Left lung (tissue), 10 donors: ENCODE data around the gene GARNL3. TPM values are rescaled to one million over a fixed set of nuclear protein-coding genes. Genes with fewer than 3 reads are reported as not detected.

Experiments used
- ATAC-seq: fragments of 200-7000 bp; cut with Tn5 transposase; one replicate; pipeline ENCODE4 v1.9.1; 2020; ENCODE audit warnings: moderate library complexity
- DNase-seq, 4 donors: peaks; one replicate each; pipeline ENCODE4 v3.0.0-alpha.2; 2013 to 2020
- H3K27ac ChIP-seq, 2 donors: fragments of 200-600 bp; sonication (generic) in 1 of 2; one replicate each; pipeline versions ENCODE4 v1.5.0 to v1.8.0; 2020 to 2021
- H3K27me3 ChIP-seq, 2 donors: fragments of 200-600 bp; sonication (generic) in 1 of 2; one replicate each; pipeline versions ENCODE4 v1.5.0 to v1.8.0; 2020 to 2021
- H3K36me3 ChIP-seq, 2 donors: fragments of 200-600 bp; sonication (generic) in 1 of 2; one replicate each; pipeline versions ENCODE4 v1.5.0 to v1.8.0; 2020 to 2021
- H3K4me1 ChIP-seq, 2 donors: fragments of 200-600 bp; one replicate each; pipeline ENCODE4 v1.8.0; 2021
- H3K4me3 ChIP-seq, 2 donors: fragments of 200-600 bp; sonication (generic) in 1 of 2; one replicate each; pipeline versions ENCODE4 v1.5.0 to v1.8.0; 2020 to 2021; ENCODE audit warnings: mild to moderate bottlenecking in 1 of 2
- H3K9me3 ChIP-seq, 2 donors: fragments of 200-600 bp; sonication (generic) in 1 of 2; one replicate each; pipeline versions ENCODE4 v1.5.0 to v1.8.0; 2020 to 2021
- CTCF ChIP-seq, 2 donors: fragments of 200-600 bp; sonication (generic) in 1 of 2; IDR thresholded peaks; one replicate each; pipeline versions ENCODE4 v1.5.0 to v1.8.0; 2021; ENCODE audit warnings: antibody characterized with exemption in 2 of 2
- intact Hi-C, 2 donors: fragments of 100-400 bp; cut with DNase I; formaldehyde crosslinking; loops; one replicate each; pipeline versions ENCODE4 v1.11.2 to v1.14.2; 2022
- polyA plus RNA-seq, 6 donors: library from polyadenylated mRNA; unstranded; fragments of 120-200 nt; gene quantifications; one replicate each; pipeline ENCODE4 v1.2.1, GENCODE V29; 2013; ENCODE audit not compliant: insufficient read length in 6 of 6
- total RNA-seq, 2 donors: library from RNA; stranded (reverse); fragmentation: NEBNext Ultra II Directional; extraction: Animal tissue kit (Norgen Biotek cat#: 25700); gene quantifications; one replicate each; pipeline ENCODE4 v1.2.1, GENCODE V29; 2021
- donor health status: DM: no; HTN: yes; CAD: no.
- donor health status: DM: no; HTN: no; CAD: no.

Gene GARNL3
- total and polyA plus RNA-seq, 8 donors = 7.4 to 40.4 (median 37.7) TPM

DNA sequence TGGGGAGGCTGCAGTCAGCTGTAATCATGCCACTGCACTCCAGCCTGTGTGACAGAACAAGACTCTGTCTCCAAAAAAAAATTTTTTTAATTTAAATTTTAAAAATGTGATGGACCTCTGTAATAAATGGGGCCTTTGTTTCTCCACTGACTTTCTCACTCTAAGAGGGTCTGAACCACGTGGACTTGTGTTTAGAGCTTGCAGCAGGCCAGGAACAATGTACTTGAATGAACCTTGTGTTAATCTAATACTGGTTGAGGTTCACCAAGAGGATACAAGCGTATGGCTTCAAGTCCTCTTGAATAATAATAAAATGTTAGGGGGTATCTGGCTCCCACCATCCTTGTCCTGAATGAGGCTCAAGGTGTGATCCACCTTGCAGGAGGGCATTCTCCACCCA lies 118.0 kb downstream of the GARNL3 start:
- H3K27me3 ChIP-seq = no peaks in the 10 kb centered on the region
- H3K4me1 ChIP-seq = no peaks in the 10 kb centered on the region
- H3K9me3 ChIP-seq = peaks cover 0 to 6% of the 10 kb centered on the region in 2 donors
- intact Hi-C loops = no loop called here
- no peaks in the 10 kb centered on the region for H3K36me3 ChIP-seq
- no peak overlapping the region for H3K27ac ChIP-seq
- TF ChIP-seq CTCF (IDR thresholded peaks at IDR 0.05) = no peak
- no peak overlapping the region for H3K4me3 ChIP-seq
- DNase-seq = no peak
- no peak for ATAC-seq

- no peak for DNase-seq
- TF ChIP-seq CTCF (IDR thresholded peaks at IDR 0.05) = no peak
- intact Hi-C loops = no loop called here
Measured at GRCh38 chr9:127384016-127384730, 119.6 kb downstream of the GARNL3 start.

DNA sequence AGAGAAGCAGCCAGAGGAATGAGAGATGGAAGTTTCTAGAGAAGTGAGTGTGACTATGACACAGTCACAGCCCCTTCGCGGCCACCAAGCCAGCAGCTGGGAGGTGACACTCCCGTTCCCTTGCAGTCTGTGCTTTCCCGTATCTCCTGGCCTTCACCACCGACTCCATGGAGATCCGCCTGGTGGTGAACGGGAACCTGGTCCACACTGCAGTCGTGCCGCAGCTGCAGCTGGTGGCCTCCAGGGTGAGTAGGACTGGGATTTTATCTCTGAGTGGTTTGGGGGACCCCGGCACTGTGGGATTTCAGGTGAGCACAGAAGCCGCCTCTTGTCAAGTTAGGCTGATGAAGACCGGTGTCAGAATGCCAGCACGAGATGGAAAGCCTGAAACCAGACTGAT lies 120.3 kb downstream of the GARNL3 start:
- H3K36me3 ChIP-seq = no peaks in the 10 kb centered on the region
- H3K27ac ChIP-seq = no peak overlapping the region
- no peaks in the 10 kb centered on the region for H3K9me3 ChIP-seq
- H3K27me3 ChIP-seq = no peaks in the 10 kb centered on the region
- peaks cover 4 to 15% of the 10 kb centered on the region in 2 donors for H3K4me1 ChIP-seq
- H3K4me3 ChIP-seq = no peak overlapping the region
- DNase-seq (no peak), ATAC-seq (no peak)
- intact Hi-C loops = no loop called here
- TF ChIP-seq CTCF (IDR thresholded peaks at IDR 0.05) = no peak

More at GRCh38 chr9:127384016-127384730, 119.6 kb downstream of the GARNL3 start:
- Histone ChIP-seq H3K4me1 (peaks cover 4 to 14% of the 10 kb centered on the region in 2 donors), H3K4me3 (no peak overlapping the region), H3K27ac (no peak overlapping the region), H3K9me3 (peaks cover 0 to 1% of the 10 kb centered on the region in 2 donors), H3K36me3 (no peaks in the 10 kb centered on the region), H3K27me3 (no peaks in the 10 kb centered on the region)
- no peak for ATAC-seq

DNA sequence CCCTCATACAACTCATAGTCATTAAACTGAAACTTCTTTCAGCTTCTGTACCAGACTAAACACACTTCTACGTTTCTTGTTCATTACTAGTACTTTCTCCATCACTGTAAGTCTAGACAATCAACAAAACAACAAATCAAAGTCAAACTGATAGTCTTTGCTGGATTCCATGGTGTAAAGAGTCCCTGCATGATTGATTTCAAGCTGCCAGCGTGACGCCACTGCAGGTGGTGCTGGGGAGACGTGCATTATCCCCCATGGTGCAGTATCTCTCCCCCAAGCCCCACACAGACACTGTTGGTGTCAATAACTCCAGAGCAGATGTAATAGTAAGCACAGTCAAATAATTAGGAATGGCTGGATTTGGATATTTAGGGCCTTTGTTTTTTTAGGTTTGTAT lies 121.7 kb downstream of the GARNL3 start:
- no peak for ATAC-seq
- no peaks in the 10 kb centered on the region for H3K27me3 ChIP-seq
- TF ChIP-seq CTCF (IDR thresholded peaks at IDR 0.05) = no peak
- H3K4me3 ChIP-seq = no peak overlapping the region
- no peak overlapping the region for H3K27ac ChIP-seq
- H3K4me1 ChIP-seq = peaks cover 4 to 15% of the 10 kb centered on the region in 2 donors
- H3K36me3 ChIP-seq = no peaks in the 10 kb centered on the region
- H3K9me3 ChIP-seq = no peaks in the 10 kb centered on the region
- no peak for DNase-seq
- intact Hi-C loops = no loop called here

- ATAC-seq (no peak), DNase-seq (no peak)
- intact Hi-C loops = no loop called here
- no peak for TF ChIP-seq CTCF (IDR thresholded peaks at IDR 0.05)
- H3K36me3 ChIP-seq = no peaks in the 10 kb centered on the region
- H3K4me3 ChIP-seq = no peak overlapping the region
- no peak overlapping the region for H3K27ac ChIP-seq
- H3K27me3 ChIP-seq = no peaks in the 10 kb centered on the region
- no peaks in the 10 kb centered on the region for H3K9me3 ChIP-seq
- H3K4me1 ChIP-seq = peaks cover 4 to 15% of the 10 kb centered on the region in 2 donors
Measured at GRCh38 chr9:127386981-127387380, 122.4 kb downstream of the GARNL3 start.
